Testis (tissue), 3 donors: ENCODE measurements around the gene SLC22A23. TPM values are rescaled to one million over a fixed set of nuclear protein-coding genes. Genes with fewer than 3 reads are reported as not detected.

Experiments
- DNase-seq: peaks from one replicate; pipeline ENCODE4 v3.0.0-alpha.2; 2019
- H3K27ac ChIP-seq, 2 donors: fragments of 200-600 bp; sonication (generic); one replicate each; pipeline ENCODE4 v1.5.1; 2019
- H3K27me3 ChIP-seq: fragments of 200-600 bp; sonication (generic); one replicate; pipeline ENCODE4 v1.5.1; 2019
- H3K36me3 ChIP-seq: fragments of 200-600 bp; sonication (generic); one replicate; pipeline ENCODE4 v1.5.1; 2017; ENCODE audit warnings: low read depth; ENCODE audit errors: missing control alignments
- H3K4me1 ChIP-seq: fragments of 200-600 bp; sonication (generic); one replicate; pipeline ENCODE4 v1.5.1; 2019
- H3K4me3 ChIP-seq, 2 donors: fragments of 200-600 bp; sonication (generic); one replicate each; pipeline ENCODE4 v1.5.1; 2017 to 2019
- H3K9me3 ChIP-seq: fragments of 200-600 bp; sonication (generic); one replicate; pipeline ENCODE4 v1.5.1; 2017
- CTCF ChIP-seq, 3 experiments: fragments of 450-650 bp in 2 of 3; fragments of 200-600 bp in 1 of 3; sonication (generic) in 1 of 3; IDR thresholded peaks; one replicate each; pipeline ENCODE4 v1.5.1; 2016 to 2019; ENCODE audit warnings: antibody characterized with exemption in 3 of 3, mild to moderate bottlenecking in 2 of 3, moderate library complexity in 1 of 3
- POLR2A ChIP-seq: fragments of 450-650 bp; IDR thresholded peaks from one replicate; pipeline ENCODE4 v1.6.1; 2017; ENCODE audit warnings: antibody characterized with exemption, mild to moderate bottlenecking, moderate library complexity
- WGBS, 2 donors: methylation state at CpG; one replicate each; pipeline ENCODE4 v1.1.5; 2018; 5-methylcytosine and 5-hydroxymethylcytosine counted together
- intact Hi-C: fragments of 100-400 bp; cut with DNase I; formaldehyde crosslinking; loops from one replicate; pipeline ENCODE4 v1.15.1; 2023; ENCODE audit warnings: low total_unique reads
- polyA plus RNA-seq: library from polyadenylated mRNA; stranded (reverse); fragments of 350-450 nt; fragmentation: Illumina TruSeq; extraction: RNeasy Lipid Tissue Mini Kit (QIAGEN cat#74804); gene quantifications from one replicate; pipeline ENCODE4 v1.2.3, GENCODE V29; 2014; ENCODE audit warnings: low read depth, low replicate concordance; ENCODE audit not compliant: insufficient read depth
- total RNA-seq, 2 donors: library from RNA; depleted of rRNA; stranded (reverse); fragments of >200 nt; gene quantifications; one replicate each; pipeline ENCODE4 v1.2.3, GENCODE V29; 2016

Gene SLC22A23
- total and polyA plus RNA-seq, 3 donors from 2014 or later, result 9.0 to 20.9 (median 14.9) TPM

- intact Hi-C loops, result no loop called here
- no peak for TF ChIP-seq POLR2A
- TF ChIP-seq CTCF (IDR thresholded peaks at IDR 0.05), result no peak
- H3K9me3 ChIP-seq, result no peaks in the 10 kb centered on the region
- 87 to 91% methylated on average over 14 of the region's 14 CpGs for WGBS, 2 donors
- no peaks in the 10 kb centered on the region for H3K27me3 ChIP-seq
- H3K36me3 ChIP-seq, result no peaks in the 10 kb centered on the region
- H3K4me1 ChIP-seq, result peaks cover 17% of the 10 kb centered on the region
- H3K4me3 ChIP-seq, result no peak overlapping the region
- no peak for DNase-seq
- no peak overlapping the region for H3K27ac ChIP-seq
Observed at GRCh38 chr6:3358413-3359100, 98.3 kb downstream of the SLC22A23 start.

GRCh38 chr6:3357678-3358077 lies 99.2 kb downstream of the SLC22A23 start:
- Histone ChIP-seq H3K27me3 (no peaks in the 10 kb centered on the region), H3K9me3 (no peaks in the 10 kb centered on the region), H3K4me1 (peaks cover 17% of the 10 kb centered on the region), H3K36me3 (no peaks in the 10 kb centered on the region), H3K27ac (no peak overlapping the region), H3K4me3 (no peak overlapping the region)
- DNase-seq, result no peak
- intact Hi-C loops, result no loop called here
- 89 to 91% methylated on average over 6 of the region's 6 CpGs for WGBS, 2 donors
- TF ChIP-seq POLR2A (no peak), CTCF (IDR thresholded peaks at IDR 0.05) (no peak)

GRCh38 chr6:3356824-3357420 lies 99.9 kb downstream of the SLC22A23 start:
- H3K9me3 ChIP-seq, result no peaks in the 10 kb centered on the region
- H3K4me1 ChIP-seq, result peaks cover 17% of the 10 kb centered on the region
- no peak for DNase-seq
- TF ChIP-seq POLR2A (no peak), CTCF (IDR thresholded peaks at IDR 0.05) (no peak)
- 68 to 80% methylated on average over 4 of the region's 4 CpGs for WGBS, 2 donors
- H3K27ac ChIP-seq, result peak overlapping the region; percentile 53 to 90
- no peaks in the 10 kb centered on the region for H3K27me3 ChIP-seq
- intact Hi-C loops, result no loop called here
- H3K36me3 ChIP-seq, result no peaks in the 10 kb centered on the region
- H3K4me3 ChIP-seq, result no peak overlapping the region

GRCh38 chr6:3356056-3356823 lies 100.6 kb downstream of the SLC22A23 start:
- TF ChIP-seq POLR2A, result no peak
- TF ChIP-seq CTCF (IDR thresholded peaks at IDR 0.05), result no peak
- H3K27me3 ChIP-seq, result no peaks in the 10 kb centered on the region
- peaks cover 17% of the 10 kb centered on the region for H3K4me1 ChIP-seq
- 6 to 7% methylated on average over 18 of the region's 24 CpGs for WGBS, 2 donors
- H3K4me3 ChIP-seq, result peak overlapping the region in 1 of 2 donors; percentile 32
- intact Hi-C loops, result no loop called here
- H3K27ac ChIP-seq, result peak overlapping the region; percentile 67 to 90
- no peaks in the 10 kb centered on the region for H3K9me3 ChIP-seq
- DNase-seq, result peak; percentile 83
- no peaks in the 10 kb centered on the region for H3K36me3 ChIP-seq
